ENCODE data around the gene APOC3.

Gene APOC3

DNA sequence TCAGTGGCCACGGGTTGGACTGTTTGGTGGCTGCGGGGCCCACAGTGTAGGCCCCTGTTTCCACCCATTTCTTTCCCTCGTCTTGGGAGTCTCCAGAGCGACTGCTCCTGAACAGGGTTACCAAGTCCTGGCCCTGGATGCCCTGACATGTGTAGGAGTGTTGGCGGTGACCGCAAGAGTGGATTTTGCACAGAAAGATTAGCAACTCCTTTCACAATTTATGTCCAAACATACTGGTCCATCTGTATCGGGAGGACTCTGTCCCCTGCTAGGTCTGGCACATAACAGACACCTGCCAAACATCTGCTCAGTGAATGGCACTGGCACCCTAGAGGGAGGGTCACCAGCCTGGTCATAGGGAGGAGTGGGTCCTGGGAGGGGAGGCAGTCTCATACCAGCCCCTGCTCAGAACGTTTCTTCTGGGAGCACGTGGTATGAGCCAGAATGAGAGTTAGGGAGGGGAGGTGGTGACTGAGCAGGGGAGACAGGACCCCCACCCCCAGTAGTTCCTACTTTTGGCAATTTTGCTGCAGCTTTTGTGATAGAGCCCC is 11.1 kb downstream of the APOC3 start:
- no peaks in the 10 kb centered on the region for H3K27me3 ChIP-seq

DNA sequence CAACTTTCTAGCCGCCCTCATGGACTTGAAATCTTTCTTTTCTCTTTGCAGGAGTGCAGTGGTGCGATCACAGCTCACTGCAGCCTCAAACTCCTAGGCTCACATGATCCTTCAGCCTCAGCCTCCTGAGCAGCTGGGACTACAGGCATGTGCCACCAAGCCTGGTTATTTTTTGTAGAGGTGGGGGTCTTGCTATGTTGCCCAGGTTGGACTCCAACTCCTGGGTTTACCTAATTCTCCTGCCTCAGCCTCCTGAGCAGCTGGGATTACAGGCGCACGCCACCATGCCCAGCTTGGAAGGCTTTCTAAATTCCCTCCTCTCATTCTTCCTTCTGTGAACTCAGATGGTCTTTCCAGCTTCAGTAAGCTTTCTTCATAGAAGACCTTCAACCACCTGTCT is 12.4 kb downstream of the APOC3 start:
- TF ChIP-seq, protein P1, sequence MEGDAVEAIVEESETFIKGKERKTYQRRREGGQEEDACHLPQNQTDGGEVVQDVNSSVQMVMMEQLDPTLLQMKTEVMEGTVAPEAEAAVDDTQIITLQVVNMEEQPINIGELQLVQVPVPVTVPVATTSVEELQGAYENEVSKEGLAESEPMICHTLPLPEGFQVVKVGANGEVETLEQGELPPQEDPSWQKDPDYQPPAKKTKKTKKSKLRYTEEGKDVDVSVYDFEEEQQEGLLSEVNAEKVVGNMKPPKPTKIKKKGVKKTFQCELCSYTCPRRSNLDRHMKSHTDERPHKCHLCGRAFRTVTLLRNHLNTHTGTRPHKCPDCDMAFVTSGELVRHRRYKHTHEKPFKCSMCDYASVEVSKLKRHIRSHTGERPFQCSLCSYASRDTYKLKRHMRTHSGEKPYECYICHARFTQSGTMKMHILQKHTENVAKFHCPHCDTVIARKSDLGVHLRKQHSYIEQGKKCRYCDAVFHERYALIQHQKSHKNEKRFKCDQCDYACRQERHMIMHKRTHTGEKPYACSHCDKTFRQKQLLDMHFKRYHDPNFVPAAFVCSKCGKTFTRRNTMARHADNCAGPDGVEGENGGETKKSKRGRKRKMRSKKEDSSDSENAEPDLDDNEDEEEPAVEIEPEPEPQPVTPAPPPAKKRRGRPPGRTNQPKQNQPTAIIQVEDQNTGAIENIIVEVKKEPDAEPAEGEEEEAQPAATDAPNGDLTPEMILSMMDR (IDR thresholded peaks at IDR 0.05; ENCODE audit: low read depth, low read length), result no peak
- peaks cover 22% of the 10 kb centered on the region for H3K36me3 ChIP-seq
- H3K4me1 ChIP-seq, result no peaks in the 10 kb centered on the region
- DNase-seq, result no peak
- H3K4me3 ChIP-seq (ENCODE audit: low read depth, low read length), result no peak overlapping the region
- H3K9me3 ChIP-seq, result no peaks in the 10 kb centered on the region
- no peaks in the 10 kb centered on the region for H3K27me3 ChIP-seq

More for the DNA sequence above, 11.1 kb downstream of the APOC3 start:
- TF ChIP-seq, protein P1 (IDR thresholded peaks at IDR 0.05; ENCODE audit: low read depth, low read length), result no peak
- peaks cover 9% of the 10 kb centered on the region for H3K36me3 ChIP-seq
- H3K4me1 ChIP-seq, result peaks cover under 1% of the 10 kb centered on the region; the same call in 1 of the 2 replicates
- no peak overlapping the region for H3K4me3 ChIP-seq (ENCODE audit: low read depth, low read length)
- H3K9me3 ChIP-seq, result no peaks in the 10 kb centered on the region
- DNase-seq, result no peak

DNA sequence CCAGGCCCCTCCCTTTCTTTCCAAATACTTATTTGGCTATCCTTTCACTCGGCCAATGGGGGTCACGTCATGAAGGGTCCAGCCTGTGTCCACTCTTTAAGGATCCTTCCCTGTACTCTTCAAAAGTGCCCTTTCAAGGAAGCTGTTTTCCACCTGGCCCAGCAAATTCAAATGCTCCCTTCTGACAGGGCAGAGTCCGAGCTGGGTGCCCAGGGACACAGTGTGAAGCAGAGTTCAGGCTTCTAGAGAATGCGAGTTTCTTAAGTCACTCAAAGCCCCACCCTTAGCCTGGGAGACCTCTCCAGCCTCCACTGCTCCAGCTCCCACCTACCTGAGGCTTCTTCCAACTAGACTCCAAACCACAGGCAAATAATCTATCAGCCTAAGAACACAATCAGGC is 13.2 kb downstream of the APOC3 start:
- peaks cover 30% of the 10 kb centered on the region for H3K36me3 ChIP-seq
- no peaks in the 10 kb centered on the region for H3K27me3 ChIP-seq
- TF ChIP-seq, protein P1 (IDR thresholded peaks at IDR 0.05; ENCODE audit: low read depth, low read length), result no peak
- H3K9me3 ChIP-seq, result no peaks in the 10 kb centered on the region
- H3K4me3 ChIP-seq (ENCODE audit: low read depth, low read length), result no peak overlapping the region
- DNase-seq, result no peak
- no peaks in the 10 kb centered on the region for H3K4me1 ChIP-seq

DNA sequence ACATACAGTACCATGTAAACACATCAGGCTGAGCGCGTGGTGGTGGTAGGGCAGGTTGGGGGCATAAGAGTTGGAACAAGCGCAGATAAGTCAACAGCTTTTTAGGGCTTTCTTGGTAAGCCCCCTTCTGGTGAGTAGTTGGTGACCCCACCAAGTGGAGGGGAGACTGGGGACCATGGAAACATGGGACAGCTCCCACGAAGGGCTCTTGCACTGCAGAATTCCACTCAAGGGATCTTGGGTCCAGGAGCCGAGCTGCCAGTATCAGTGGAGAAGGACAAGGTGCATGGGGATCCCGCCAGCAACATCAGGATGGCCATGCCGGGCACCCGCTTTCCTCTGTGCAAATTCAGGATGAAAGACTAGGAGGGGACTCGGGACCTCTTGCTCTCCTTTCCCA is 14.0 kb downstream of the APOC3 start:
- no peak for DNase-seq
- Histone ChIP-seq H3K36me3 (peaks cover 35% of the 10 kb centered on the region), H3K27me3 (no peaks in the 10 kb centered on the region), H3K4me1 (no peaks in the 10 kb centered on the region), H3K4me3 (ENCODE audit: low read depth, low read length) (no peak overlapping the region), H3K9me3 (no peaks in the 10 kb centered on the region)
- TF ChIP-seq, protein P1 (IDR thresholded peaks at IDR 0.05; ENCODE audit: low read depth, low read length), result no peak

DNA sequence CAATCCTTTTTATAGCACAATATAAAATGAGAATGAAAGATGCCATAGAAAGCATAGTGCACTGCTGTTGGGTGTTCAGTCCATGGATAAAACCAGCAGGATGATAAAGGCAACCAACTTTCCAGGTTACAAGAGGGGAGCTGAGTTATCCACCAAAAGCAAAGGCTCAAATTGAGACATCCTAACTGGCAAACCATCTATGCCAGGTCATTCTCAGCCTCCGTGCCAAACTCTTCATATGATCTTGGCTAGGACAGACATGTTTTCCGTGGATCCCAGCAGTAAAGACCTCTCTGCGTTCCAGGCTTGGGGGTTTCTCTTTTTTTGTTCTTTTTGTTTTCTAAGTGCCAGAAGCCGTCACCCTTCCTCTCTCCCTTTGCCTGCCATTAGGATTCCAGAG is 15.0 kb downstream of the APOC3 start:
- H3K4me1 ChIP-seq, result no peaks in the 10 kb centered on the region
- no peak overlapping the region for H3K4me3 ChIP-seq (ENCODE audit: low read depth, low read length)
- no peaks in the 10 kb centered on the region for H3K9me3 ChIP-seq
- no peak for DNase-seq
- H3K27me3 ChIP-seq, result no peaks in the 10 kb centered on the region
- TF ChIP-seq, protein P1 (IDR thresholded peaks at IDR 0.05; ENCODE audit: low read depth, low read length), result no peak
- peaks cover 42% of the 10 kb centered on the region for H3K36me3 ChIP-seq

DNA sequence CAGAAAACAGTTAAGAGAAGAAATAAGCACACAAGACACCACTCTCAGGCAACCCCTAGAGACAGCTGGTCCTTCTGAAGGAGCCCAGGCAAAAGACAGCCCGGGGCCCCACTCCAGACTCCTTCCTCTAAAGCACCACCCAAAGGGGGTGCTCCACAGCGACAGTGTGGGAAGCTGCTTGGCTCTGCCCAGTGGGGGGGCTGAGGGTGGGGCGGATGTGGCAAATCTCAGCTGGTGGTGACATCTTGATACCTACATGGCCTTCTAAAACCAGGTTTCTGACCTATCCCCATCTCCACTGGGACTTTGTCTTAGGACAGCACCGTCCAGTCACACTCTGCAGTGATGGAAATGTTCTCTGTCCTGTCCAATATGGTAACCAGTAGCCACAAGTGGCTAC is 17.9 kb downstream of the APOC3 start:
- DNase-seq, result no peak
- Histone ChIP-seq H3K9me3 (no peaks in the 10 kb centered on the region), H3K27me3 (no peaks in the 10 kb centered on the region), H3K4me3 (ENCODE audit: low read depth, low read length) (no peak overlapping the region), H3K36me3 (peaks cover 56% of the 10 kb centered on the region), H3K4me1 (no peaks in the 10 kb centered on the region)
- TF ChIP-seq, protein P1 (IDR thresholded peaks at IDR 0.05; ENCODE audit: low read depth, low read length), result no peak

Measured in BE2C (cell line).